Measurements from ENCODE around the gene SH3D21. TPM values are rescaled to one million over a fixed set of nuclear protein-coding genes. Genes with fewer than 3 reads are reported as not detected.
A peak's percentile ranks its signal among the peaks of the same experiment; 100 is the strongest.

Gene SH3D21
- total RNA-seq, 1 experiment from 2014 or later: 3.3 TPM

DNA sequence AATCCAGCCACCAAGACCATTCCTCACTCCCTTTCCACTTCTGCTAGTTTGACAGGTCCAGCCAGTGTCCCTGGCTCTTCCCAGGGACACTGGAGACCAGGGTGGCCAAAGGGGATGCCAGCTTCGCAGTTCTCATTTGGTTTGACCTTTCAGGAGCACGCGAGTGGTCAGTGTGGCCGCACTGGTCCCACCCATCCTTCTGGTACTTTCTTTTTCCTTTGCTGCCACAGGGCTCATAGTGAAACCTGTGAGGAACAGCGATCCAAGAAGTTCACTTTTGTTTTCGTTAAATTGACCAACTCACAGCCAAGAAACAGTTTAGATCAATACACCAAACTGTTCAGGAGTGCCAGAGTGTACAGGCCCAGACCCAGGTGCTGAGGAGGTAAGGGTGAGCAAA, 31.7 kb downstream of the SH3D21 start:
- POLR2A ChIA-PET: interaction anchor here (1.0 kb wide), 1 partner anchor 49 kb away, joined by 3 read pairs; no protein-coding TSS in a partner anchor
- Mint-ChIP-seq H3K4me1 (ENCODE audit: insufficient read depth, unreplicated experiment) (peaks cover 3% of the 10 kb centered on the region), H3K27ac (ENCODE audit: low read depth, unreplicated experiment) (no peak overlapping the region), H3K36me3 (ENCODE audit: insufficient read depth, unreplicated experiment) (no peaks in the 10 kb centered on the region), H3K27me3 (ENCODE audit: insufficient read depth, unreplicated experiment) (no peaks in the 10 kb centered on the region), H3K9me3 (ENCODE audit: unreplicated experiment) (no peaks in the 10 kb centered on the region), H3K4me3 (ENCODE audit: unreplicated experiment) (no peak overlapping the region)
- CTCF ChIA-PET: no interaction called here
- no TSS peak for BruUV-seq (replicated peaks)
- intact Hi-C loops (cut with micrococcal nuclease): no loop called here
- no peak for DNase-seq (ENCODE audit: unreplicated experiment)
- TF ChIP-seq, protein P1, sequence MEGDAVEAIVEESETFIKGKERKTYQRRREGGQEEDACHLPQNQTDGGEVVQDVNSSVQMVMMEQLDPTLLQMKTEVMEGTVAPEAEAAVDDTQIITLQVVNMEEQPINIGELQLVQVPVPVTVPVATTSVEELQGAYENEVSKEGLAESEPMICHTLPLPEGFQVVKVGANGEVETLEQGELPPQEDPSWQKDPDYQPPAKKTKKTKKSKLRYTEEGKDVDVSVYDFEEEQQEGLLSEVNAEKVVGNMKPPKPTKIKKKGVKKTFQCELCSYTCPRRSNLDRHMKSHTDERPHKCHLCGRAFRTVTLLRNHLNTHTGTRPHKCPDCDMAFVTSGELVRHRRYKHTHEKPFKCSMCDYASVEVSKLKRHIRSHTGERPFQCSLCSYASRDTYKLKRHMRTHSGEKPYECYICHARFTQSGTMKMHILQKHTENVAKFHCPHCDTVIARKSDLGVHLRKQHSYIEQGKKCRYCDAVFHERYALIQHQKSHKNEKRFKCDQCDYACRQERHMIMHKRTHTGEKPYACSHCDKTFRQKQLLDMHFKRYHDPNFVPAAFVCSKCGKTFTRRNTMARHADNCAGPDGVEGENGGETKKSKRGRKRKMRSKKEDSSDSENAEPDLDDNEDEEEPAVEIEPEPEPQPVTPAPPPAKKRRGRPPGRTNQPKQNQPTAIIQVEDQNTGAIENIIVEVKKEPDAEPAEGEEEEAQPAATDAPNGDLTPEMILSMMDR (IDR thresholded peaks at IDR 0.05; ENCODE audit: unreplicated experiment): no peak

DNA sequence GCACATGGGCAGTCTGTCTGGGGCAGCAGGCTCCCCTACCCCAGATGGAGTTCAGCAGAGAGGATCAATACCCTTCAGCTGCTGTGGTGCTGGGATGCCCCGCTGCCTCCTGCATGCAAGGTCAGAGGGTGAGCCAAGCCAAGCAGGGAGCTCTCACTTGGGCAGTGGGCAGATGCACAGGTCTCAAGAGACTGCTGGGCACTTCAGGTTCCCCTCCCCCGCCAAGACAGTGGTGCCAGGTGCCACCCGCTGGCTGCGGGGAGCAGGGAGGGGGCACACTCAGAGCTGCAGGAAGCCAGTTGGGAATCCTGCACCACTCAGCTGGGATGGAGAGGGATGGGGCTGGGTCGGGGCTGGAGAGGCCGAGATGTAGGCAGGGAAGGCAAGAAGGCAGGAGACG, 33.0 kb downstream of the SH3D21 start:
- no peaks in the 10 kb centered on the region for H3K27me3 Mint-ChIP-seq (ENCODE audit: insufficient read depth, unreplicated experiment)
- ChIA-PET POLR2A (no interaction called here), CTCF (interaction anchor here (0.6 to 1.1 kb wide), 3 partner anchors 14 to 112 kb away, joined by 3 to 4 read pairs (median 3); no protein-coding TSS in a partner anchor)
- TF ChIP-seq, protein P1 (IDR thresholded peaks at IDR 0.05; ENCODE audit: unreplicated experiment): no peak
- intact Hi-C loops (cut with micrococcal nuclease): no loop called here
- no peaks in the 10 kb centered on the region for H3K9me3 Mint-ChIP-seq (ENCODE audit: unreplicated experiment)
- no peak overlapping the region for H3K27ac Mint-ChIP-seq (ENCODE audit: low read depth, unreplicated experiment)
- H3K4me1 Mint-ChIP-seq (ENCODE audit: insufficient read depth, unreplicated experiment): peaks cover 8% of the 10 kb centered on the region
- BruUV-seq (replicated peaks): no TSS peak
- no peak for DNase-seq (ENCODE audit: unreplicated experiment)
- H3K4me3 Mint-ChIP-seq (ENCODE audit: unreplicated experiment): no peak overlapping the region
- H3K36me3 Mint-ChIP-seq (ENCODE audit: insufficient read depth, unreplicated experiment): no peaks in the 10 kb centered on the region

DNA sequence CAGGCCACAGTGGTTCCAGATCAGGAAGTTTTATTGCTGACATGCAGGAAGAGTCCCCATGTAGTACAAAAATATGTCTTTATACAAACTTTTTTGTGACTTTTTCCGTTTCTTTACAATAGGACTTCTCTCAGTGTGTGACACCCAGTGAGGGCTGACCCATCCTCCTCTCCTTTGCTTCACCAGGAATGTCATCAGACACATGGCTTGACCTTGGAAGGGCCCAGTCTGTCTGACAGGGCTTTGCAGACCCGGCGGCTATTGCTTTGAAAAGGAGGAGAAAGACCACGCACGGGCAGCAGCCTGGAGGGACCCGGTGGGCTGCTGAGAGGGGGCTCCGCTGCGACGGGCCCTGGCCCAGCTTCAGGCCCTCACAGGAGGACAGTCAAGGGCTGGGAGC, 33.4 kb downstream of the SH3D21 start:
- Mint-ChIP-seq H3K9me3 (ENCODE audit: unreplicated experiment) (no peaks in the 10 kb centered on the region), H3K27ac (ENCODE audit: low read depth, unreplicated experiment) (no peak overlapping the region), H3K36me3 (ENCODE audit: insufficient read depth, unreplicated experiment) (peaks cover under 1% of the 10 kb centered on the region), H3K4me3 (ENCODE audit: unreplicated experiment) (no peak overlapping the region), H3K4me1 (ENCODE audit: insufficient read depth, unreplicated experiment) (peaks cover 8% of the 10 kb centered on the region), H3K27me3 (ENCODE audit: insufficient read depth, unreplicated experiment) (no peaks in the 10 kb centered on the region)
- ChIA-PET CTCF (interaction anchor here (0.6 to 9.6 kb wide), 3 partner anchors 27 to 112 kb away, joined by 3 to 118 read pairs (median 4); no protein-coding TSS in a partner anchor), POLR2A (no interaction called here)
- TSS peak; percentile 21 for BruUV-seq (replicated peaks)
- intact Hi-C loops (cut with micrococcal nuclease): no loop called here
- no peak for DNase-seq (ENCODE audit: unreplicated experiment)
- TF ChIP-seq, protein P1 (IDR thresholded peaks at IDR 0.05; ENCODE audit: unreplicated experiment): no peak

- Mint-ChIP-seq H3K27ac (ENCODE audit: low read depth, unreplicated experiment) (no peak overlapping the region), H3K36me3 (ENCODE audit: insufficient read depth, unreplicated experiment) (peaks cover 13% of the 10 kb centered on the region), H3K27me3 (ENCODE audit: insufficient read depth, unreplicated experiment) (no peaks in the 10 kb centered on the region), H3K4me3 (ENCODE audit: unreplicated experiment) (no peak overlapping the region), H3K9me3 (ENCODE audit: unreplicated experiment) (no peaks in the 10 kb centered on the region), H3K4me1 (ENCODE audit: insufficient read depth, unreplicated experiment) (peaks cover 8% of the 10 kb centered on the region)
- intact Hi-C loops (cut with micrococcal nuclease): loop anchor here (1.0 kb wide), 2 partner anchors 28 to 80 kb away; no protein-coding TSS in a partner anchor
- ChIA-PET CTCF (interaction anchor here (0.6 to 9.6 kb wide), 30 partner anchors 8 to 1408 kb away, joined by 3 to 118 read pairs (median 6); partner anchors contain the start of genes LSM10, OSCP1, SH3D21 and STK40), POLR2A (interaction anchor here (0.9 kb wide), 1 partner anchor 10 kb away, joined by 3 read pairs; no protein-coding TSS in a partner anchor)
- BruUV-seq (replicated peaks): no TSS peak
- DNase-seq (ENCODE audit: unreplicated experiment): no peak
- TF ChIP-seq, protein P1 (IDR thresholded peaks at IDR 0.05; ENCODE audit: unreplicated experiment): no peak
Observed at GRCh38 chr1:36341626-36342320, 35.6 kb downstream of the SH3D21 start.

Data from MCF 10A (cell line).